AG08396 (cell line): ENCODE results near the gene ITIH1.
A peak's percentile ranks its signal among the peaks of the same experiment; 100 is the strongest.

Experiments
- DNase-seq: peaks from one replicate; pipeline ENCODE4 v3.0.0; 2012; ENCODE audit warnings: low spot score, mixed read lengths

The ITIH1 gene

DNA sequence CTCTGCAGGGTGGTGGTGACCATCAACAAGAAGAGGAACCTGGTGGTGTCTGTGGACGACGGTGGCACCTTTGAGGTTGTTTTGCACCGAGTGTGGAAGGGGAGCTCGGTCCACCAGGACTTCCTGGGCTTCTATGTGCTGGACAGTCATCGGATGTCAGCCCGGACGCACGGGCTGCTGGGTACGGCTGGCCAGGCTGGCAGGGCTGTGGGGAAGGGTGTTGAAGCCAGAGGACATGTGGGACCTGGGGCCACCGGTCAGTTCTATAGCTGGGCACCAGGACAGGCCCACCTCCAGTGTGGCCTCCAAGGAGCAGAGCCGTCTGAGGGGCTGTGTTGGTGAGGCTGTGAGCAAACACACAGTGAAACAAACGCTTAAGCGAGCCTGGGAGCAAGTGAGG lies 13.3 kb downstream of the ITIH1 start:
- no peak for DNase-seq

DNA sequence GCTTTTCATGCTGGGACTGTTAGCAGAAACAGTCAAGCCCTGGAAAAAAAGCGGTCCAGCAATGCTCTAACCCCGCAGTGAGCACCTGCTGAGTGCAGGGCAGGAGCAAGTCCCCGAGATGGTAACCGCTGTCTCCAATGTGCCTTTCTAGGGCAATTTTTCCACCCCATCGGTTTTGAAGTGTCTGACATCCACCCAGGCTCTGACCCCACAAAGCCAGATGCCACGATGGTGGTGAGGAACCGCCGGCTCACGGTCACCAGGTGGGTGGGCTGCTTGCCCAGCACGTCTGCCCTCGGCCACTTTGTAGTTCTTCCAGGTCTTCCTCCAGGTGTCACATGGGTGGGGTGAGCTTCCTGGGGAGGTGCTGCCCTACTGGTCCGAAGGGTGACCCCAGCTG lies 14.0 kb downstream of the ITIH1 start:
- DNase-seq = no peak

DNA sequence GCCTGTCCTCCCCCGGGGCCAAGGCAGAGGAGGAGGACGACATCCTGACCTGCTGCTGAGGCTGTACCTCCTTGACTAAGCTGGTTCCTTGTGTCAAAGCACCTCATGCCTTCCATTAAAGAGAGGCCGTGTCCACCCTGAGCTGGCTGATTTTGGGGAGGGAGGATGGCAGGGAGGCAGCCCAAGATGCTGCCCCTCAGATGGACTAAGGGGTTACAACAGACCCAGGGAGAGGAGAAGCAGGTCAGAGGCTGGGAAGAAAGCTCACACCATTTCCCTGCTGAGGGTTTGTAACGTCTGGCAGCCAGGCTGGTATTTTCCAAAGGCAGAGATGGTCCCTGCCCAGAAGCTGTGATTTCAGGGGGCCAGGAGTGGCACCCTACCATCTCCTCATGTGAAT lies 14.5 kb downstream of the ITIH1 start:
- DNase-seq = no peak

DNA sequence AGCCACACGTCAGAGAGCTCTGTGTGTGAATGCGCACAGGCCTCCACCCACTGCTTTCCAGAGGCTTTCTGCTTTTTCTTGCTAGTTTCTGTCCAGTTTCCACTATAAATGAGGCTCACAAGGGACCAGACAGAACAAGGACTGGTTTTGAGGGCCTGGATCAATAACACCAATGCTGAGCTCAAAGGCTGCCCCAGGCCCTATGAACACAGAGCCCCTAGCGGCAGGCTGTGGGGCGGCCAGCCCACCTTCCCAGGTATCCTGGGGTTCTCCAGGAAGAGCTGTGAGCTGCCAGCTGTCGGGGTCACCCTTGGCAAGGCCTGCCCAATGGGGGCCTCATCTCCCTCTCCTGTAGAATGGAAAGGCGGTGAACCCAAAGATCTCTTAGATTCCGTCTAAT lies 15.0 kb downstream of the ITIH1 start:
- no peak for DNase-seq

DNA sequence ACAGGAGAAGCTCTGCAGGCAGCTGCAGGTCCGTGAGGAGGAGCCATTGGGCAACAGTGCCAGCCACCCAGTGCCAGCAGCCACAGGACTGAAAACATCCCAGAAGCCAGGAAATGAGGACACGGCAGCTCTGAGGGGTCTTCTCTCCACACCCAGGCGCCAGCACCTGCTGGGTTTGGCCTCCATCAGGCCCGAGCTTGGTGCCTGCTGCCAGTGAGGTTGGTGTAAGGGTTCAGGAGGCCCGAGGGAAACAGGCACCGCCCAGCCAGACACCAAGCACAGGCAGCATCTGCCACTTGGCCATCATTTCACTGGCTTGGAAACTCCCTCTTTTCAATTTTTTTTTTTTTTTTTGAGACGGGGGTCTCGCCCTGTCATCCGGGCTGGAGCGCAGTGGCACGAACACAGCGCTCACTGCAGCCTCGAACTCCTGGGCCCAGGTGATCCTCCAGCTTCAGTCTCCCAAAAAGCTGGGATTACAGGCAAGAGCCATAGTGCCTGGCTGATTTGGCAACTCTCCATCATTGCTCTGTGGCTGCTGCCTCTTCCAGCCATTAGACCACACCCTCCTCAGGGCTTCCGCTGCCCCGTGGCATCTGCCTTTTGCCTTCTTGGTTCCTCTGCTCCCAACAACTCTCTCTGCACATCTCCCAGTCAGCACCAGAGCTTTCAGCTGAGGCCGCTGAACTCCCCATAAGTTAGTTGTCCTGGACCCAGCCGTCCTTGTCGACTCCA lies 15.7 kb downstream of the ITIH1 start:
- DNase-seq = peak; percentile 43

DNA sequence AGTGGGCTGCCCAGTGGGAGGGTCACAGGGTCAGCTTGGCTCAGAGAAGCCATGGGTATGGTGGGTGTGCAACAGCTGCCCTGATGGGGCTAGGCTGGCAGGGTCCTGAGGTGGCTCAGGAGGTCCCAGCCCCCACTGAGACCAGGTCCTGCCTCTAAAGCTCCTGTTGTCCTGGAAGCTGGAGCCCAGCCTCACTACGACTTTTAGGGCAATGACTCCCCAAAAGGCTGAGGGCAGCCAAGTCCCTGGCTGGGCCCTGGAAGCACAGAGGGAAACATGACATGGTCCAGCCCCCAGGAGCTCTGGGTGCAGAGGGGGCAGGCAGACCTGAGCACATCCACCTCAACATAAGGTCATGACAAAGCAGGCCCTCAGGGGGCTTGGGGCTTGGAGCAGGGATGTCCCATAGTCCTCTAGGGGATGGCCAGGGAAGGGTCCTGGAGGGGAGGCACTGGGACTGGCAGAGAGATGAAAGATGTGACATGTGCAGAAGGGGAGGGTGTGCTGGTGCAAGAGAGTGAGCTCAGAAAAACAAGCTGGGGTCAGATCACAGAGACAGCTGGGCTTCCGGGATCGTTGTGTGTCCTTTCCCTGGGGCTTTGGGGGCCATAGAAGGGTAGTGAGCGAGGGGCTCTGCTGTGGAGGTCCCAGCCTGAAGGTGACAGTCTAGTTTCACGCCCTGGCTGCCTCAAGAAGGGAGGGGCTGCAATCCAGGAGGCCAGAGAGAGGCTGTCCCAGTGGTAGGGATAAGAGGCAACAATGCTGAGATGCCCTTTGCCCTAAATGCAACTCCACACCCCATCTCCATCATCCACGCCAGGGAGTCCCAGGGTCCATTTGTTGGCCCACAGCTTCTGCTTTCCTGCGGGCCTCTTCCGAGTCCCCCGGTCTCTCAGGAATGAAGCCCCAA lies 16.6 kb downstream of the ITIH1 start:
- no peak for DNase-seq

DNA sequence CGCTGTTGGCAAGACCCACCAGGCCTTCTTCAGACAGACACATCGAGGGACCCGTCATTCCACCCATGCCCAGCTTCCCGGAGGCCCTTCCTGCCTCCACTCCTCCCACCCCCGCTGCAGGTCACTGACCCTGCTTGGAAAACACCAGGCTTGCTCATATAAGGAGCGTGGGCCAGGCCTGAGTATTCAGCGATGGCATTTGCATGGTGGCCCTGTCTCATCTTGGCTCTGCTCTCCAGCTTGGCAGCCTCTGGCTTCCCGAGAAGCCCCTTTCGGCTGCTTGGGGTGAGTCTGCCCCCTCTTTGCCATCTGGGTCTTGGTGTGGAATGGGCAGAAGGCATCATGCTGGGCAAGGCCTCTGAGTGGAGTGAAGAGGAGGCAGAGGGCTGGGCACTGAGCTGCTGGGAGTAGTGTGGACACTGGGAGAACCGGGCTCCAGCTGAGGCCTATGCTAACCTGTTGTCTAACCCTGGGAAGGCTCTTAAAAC lies 17.3 kb downstream of the ITIH1 start, which contains the start of gene ITIH3:
Gene ITIH3 (plus strand): TSS at position 185 of the 488 bp plus-strand sequence. CDS start 8 bp downstream, at position 193.
- DNase-seq = no peak

DNA sequence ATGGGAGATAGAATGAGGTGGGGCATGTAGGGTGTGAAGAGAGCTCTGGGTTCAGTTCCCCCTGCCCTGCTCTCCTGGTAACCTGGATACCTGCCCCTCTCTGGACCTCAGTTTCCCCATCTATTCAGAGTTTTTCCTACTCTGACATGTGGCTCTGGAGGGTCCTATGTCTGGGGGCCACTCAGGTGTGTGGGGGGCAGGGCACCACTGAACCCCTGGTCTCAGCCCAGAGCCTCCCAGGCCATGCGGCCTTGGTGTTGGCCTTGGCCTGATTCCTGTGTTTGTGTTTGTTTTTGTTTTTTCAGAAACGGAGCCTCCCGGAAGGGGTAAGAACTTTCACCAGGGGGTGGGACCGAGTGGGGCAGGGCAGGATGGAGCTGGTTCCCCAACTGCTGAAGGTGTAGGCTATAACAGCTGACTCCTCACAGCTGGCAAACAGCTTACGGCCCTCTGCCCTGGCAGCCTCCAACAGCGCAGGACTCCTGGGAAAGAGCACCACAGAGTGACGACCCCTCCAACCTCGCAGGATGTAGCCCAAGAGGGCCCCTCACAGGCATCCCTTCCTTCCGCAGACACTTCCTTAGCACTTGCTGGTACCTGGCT lies 18.0 kb downstream of the ITIH1 start:
- DNase-seq = no peak

DNA sequence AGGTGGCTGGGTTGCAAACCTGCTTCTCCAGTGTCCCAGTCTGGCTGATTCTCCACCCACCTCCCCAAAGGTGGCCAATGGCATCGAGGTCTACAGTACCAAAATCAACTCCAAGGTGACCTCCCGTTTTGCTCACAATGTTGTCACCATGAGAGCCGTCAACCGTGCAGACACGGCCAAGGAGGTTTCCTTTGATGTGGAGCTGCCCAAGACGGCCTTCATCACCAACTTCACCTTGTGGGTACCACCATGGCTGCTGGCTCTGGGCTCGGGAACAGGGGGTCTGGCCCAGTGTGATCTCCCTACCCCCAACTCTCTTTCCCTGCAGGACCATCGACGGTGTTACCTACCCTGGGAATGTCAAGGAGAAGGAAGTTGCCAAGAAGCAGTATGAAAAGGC lies 19.0 kb downstream of the ITIH1 start:
- DNase-seq = no peak

DNA sequence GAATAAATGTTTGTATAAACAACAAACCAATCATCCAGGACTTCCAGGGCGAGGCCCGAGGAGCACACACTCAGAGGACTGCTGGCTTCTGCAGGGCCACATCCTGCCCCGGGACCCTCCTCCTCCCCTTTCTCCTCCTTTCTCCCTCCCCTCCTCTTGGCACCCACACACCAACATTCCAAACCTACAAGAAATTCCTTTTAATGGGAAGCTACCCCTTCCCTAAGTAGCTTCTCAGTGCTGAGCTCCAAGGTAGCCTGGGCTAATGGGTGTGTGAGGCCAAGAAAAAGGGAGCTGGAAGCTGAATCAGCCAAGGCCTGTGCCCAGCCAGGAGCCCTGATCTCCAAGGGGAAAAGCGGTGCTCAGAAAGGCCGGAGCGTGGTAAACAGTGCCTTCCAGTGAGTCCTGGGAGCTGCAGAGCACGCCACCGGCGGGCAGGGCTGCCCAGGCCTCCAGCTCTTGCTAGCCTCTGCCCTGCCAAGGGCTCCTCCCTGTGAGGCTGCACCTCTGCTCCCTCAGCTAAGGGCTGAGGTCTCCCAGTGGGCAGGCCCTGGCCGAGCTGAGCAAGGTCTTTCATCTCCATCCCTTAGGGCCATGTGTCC lies 21.1 kb downstream of the ITIH1 start:
- no peak for DNase-seq

DNA sequence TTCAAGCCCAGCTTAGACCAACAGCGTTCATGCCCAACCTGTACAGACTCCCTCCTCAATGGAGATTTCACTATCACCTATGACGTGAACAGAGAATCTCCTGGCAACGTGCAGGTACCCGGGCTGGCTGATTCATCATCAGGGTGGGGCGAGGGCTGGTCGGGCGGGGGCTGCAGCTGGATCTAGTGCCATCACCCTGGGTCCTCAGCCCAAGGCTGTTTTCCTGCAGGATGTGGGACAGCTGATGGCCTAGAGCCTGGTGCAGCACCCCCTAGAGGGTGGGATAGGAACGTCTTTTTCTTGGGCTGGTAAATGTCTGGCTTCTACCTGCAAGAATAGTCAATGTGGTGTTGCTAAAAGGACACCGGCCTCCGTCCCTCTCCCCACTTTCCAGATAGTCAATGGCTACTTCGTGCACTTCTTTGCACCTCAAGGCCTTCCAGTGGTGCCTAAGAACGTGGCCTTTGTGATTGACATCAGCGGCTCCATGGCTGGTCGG lies 21.6 kb downstream of the ITIH1 start:
- peak; percentile 34 for DNase-seq

DNA sequence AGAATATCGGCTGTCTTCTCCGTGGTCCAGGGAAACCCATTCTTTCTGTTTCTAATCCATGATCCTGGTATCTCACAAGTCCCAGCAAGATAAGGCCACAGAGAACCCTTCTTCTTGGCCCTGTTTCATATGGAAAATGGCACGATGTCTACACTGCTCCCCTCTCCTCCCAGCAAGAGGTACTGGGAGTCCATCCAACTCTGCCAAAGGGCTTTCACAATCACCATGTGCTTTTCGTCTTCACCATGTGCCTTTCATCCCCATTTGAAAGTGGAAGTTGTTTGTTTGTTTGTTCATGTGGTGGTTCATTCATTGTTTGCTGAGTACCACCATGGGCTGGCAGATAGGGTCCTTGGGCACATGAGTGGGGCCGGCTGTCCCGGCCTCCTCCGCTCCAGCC lies 22.7 kb downstream of the ITIH1 start:
- DNase-seq = no peak

DNA sequence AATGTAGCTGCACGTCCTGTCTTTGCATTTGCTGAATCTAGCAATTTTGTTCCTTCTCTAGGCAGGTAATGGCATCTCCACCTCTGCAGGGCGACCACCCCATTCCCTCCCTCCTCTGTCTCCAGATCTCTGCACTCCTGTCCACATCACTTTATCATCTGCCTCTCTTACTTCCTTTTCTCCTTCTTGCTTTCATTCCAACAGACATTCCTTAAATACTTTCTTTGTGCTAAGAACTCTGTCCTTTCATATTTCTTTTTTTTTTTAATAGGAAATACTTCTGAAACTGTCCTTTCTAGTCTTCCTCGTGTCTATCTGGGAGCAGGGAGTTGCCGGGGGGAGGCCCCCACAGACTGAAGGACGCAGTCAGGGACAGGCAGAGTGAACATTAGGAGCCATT lies 24.4 kb downstream of the ITIH1 start:
- peak; percentile 22 for DNase-seq

DNA sequence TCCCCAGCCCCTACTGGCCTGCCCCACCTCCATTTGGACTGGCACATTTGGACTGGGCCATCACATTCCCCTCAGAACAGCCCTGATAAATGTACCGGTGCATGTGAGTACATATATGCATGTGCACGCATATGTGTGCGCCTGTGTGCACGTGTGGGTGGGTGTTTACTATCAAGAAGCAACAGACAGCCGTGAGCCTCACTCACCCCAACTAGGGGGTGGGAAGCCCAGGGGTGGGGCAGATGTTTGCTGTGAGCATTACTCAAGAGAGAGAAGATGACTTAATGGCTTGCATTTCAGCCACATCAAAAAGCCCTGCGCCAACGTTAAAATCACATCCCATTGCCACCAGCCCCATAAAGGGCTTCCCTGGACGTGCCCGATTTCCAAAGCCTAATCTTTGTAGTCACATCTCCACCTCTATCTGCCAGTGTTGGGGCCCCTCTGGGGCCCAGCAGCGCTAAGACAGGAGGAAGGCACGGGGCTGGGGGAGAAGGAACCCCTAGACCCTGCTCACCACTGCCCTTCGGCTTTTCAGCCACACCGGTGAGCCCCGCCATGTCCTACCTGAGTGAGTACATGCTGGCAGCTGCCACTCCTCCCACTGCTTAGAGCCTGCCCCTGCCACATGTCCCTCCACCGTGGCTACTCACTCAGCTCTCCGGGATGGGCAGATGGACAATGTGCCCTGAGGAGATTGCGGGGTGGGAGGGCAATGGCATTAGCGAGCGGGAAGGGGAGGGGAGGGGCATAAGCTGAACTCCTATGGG lies 28.1 kb downstream of the ITIH1 start:
- DNase-seq = no peak

DNA sequence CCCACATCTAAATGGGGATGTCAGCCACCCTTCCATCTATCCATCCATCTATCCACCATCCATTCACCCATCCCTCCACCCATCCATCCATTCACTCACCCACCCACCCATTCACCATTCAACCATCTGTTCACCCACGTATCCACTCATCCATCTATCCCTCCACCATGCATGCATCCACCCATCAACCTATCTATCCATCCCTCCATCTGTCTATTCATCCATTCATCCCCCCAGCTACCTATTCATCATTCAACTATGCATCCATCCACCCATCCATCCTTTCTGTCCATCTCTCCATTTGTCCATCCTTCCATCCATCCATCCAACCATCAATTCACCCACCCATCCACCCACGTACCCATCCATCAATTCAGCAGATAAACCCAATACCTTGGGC lies 31.8 kb downstream of the ITIH1 start:
- DNase-seq = no peak

DNA sequence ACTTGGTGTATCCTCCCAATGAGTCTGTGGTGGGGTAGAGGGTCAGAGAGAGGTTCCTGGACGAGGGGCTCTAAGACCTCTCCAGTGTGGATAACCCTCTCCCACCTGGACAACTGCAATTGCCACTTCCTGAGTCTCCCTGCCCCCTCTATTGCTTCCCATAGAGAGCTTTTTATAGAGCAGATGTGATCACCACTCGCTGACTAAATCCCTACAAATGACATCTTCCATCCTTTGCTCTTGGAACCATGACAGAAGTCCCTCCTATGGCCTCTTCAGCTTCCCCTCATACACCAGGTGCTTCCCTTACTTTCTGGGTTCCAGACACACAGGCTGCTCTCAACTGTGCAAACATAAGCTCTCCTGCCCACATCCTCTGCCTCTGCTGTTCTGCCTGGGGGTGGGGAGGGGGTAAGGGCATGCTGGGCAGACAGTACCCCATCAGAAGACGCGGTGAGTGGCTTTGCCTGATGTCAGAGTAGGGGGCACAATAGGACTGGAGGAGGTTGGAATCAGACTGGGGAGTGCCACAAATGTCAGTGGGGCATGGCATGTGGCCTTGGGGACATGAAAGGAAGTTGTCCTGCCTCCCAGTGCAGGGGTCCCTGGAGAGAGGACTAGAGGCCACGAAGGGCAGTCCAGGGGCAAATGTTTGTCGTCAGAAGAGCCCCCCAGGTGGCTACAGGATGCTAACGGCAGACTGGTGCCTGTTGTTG lies 32.4 kb downstream of the ITIH1 start:
- DNase-seq = no peak

DNA sequence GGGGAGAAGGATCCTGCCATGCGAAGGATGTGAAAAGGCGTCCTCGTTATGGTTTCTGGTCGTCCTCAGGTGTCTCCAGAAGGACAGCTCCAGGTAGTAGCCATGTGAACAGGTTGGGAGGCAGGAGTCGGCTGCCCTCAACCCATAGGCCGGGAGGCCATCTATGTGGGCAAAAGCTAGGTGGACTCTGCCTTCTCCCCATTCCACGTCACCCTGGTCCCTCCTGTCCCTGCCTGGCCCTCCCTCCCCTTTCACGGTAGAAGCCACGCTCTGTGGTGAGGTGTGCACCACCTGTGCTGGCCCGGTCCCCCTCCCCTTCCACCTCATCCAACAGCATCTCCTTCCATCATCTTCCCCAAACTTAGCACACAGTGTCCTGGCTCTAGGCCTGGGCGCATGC lies 33.5 kb downstream of the ITIH1 start:
- no peak for DNase-seq

DNA sequence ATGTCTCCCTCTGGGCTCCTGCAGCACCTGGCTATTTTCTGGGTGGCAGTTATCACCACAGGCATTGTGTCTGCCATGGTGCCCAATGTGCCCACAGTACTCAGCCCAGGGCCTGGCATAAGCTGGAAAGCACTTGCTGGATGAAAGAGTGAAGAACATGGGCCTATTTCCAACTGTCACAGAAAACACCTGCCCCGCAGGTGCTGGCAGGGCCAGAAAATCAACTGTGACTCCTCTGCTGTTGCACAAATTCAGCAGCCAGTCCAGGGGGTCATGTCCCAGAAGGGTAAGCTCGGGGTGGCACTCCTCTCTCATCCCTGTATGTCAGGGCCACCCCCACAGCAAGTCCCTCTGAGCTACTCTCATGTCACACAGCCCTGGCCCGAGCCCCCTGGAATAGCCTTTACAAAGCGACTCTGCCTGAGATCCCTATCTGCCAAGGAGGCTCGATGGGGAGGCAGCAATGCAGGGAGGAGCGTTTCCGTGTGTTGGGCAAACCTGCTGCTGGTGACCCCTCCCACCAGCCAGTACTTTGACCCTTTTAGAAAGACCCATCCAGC lies 34.1 kb downstream of the ITIH1 start:
- no peak for DNase-seq

DNA sequence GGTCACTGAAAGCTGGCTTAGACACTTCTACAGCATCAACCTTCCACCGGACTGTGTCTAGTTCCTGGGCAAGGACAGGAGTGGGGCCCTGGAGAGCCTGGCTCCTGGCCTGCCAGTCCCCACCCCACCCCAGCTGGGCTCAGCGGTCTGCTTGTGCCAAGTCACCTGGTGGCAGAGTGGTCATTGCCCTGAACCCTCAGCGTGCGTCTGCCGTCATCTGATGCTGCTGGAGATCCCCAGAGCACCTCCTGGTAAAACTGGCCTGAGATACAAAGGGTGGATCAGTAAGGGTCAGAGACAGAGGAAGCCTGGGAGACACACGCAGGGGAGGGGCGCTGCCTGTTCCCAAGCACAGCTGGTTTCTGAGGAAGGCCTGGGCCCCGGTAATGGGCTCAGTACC lies 36.4 kb downstream of the ITIH1 start:
- no peak for DNase-seq

DNA sequence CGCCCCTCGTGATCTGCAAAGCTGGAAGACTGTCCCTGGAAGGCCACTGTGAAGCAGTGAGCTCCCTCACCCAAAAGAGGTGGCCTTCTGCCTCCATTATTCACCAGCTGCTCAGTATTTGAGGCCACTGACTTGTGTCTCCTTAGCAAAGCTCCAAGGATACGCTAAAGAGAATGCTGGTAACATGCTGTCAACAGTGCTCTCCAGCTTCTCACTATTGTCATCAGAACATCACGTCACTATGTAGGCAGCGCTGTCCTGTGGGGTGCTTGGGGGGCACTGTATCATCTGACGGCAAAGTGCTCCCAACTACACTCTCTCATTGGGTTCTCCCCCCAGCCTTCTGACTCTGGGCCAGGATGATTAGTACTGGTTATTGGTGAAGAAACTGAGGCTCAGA lies 38.8 kb downstream of the ITIH1 start:
- no peak for DNase-seq
